Mesendoderm (in vitro differentiated cells): ENCODE measurements around the gene THAP12.

Source experiments
- DNase-seq: peaks from one replicate; pipeline ENCODE4 v3.0.0; 2013
- H2AK5ac ChIP-seq: 2 replicates; pipeline ENCODE4 v1.6.1; 2013; ENCODE audit warnings: low read length, inconsistent platforms
- H2BK120ac ChIP-seq: 2 replicates; pipeline ENCODE4 v1.6.1; 2013; ENCODE audit warnings: low read depth, mild to moderate bottlenecking, low read length, moderate library complexity, mixed read lengths
- H2BK15ac ChIP-seq: replicated peaks from 2 replicates; pipeline ENCODE4 v1.6.1; 2013; ENCODE audit warnings: low read depth, mild to moderate bottlenecking, moderate library complexity
- H2BK5ac ChIP-seq: 2 replicates; pipeline ENCODE4 v1.6.1; 2013; ENCODE audit warnings: low read length, inconsistent platforms
- H3K18ac ChIP-seq: 2 replicates; pipeline ENCODE4 v1.6.1; 2013; ENCODE audit warnings: mild to moderate bottlenecking, low read length, mixed read lengths
- H3K23ac ChIP-seq: one replicate; pipeline ENCODE4 v1.6.1; 2013; ENCODE audit warnings: low read length
- H3K27ac ChIP-seq: 2 replicates; pipeline ENCODE4 v1.5.1; 2013; ENCODE audit warnings: low read depth, mild to moderate bottlenecking, inconsistent platforms, low read length, moderate library complexity
- H3K27me3 ChIP-seq: 2 replicates; pipeline ENCODE4 v1.6.1; 2013; ENCODE audit warnings: low read length, control low read depth, mild to moderate bottlenecking, inconsistent platforms; ENCODE audit not compliant: insufficient read depth, poor library complexity
- H3K36me3 ChIP-seq: 2 replicates; pipeline ENCODE4 v1.6.1; 2013; ENCODE audit warnings: low read length, inconsistent platforms; ENCODE audit not compliant: control insufficient read depth, insufficient read depth
- H3K4ac ChIP-seq: one replicate; pipeline ENCODE4 v1.6.1; 2013; ENCODE audit warnings: low read depth, mild to moderate bottlenecking, low read length, moderate library complexity
- H3K4me1 ChIP-seq: 2 replicates; pipeline ENCODE4 v1.6.1; 2013; ENCODE audit warnings: low read depth, low read length, inconsistent platforms; ENCODE audit not compliant: control insufficient read depth
- H3K4me2 ChIP-seq: 2 replicates; pipeline ENCODE4 v1.6.1; 2013; ENCODE audit warnings: low read length
- H3K4me3 ChIP-seq: 2 replicates; pipeline ENCODE4 v1.5.1; 2013; ENCODE audit warnings: mild to moderate bottlenecking, low read length
- H3K56ac ChIP-seq: one replicate; pipeline ENCODE4 v1.6.1; 2013; ENCODE audit warnings: low read length
- H3K79me1 ChIP-seq: 2 replicates; pipeline ENCODE4 v1.6.1; 2013; ENCODE audit warnings: low read length, inconsistent platforms
- H3K79me2 ChIP-seq: 2 replicates; pipeline ENCODE4 v1.6.1; 2013; ENCODE audit warnings: mild to moderate bottlenecking, low read length; ENCODE audit not compliant: control insufficient read depth, insufficient read depth
- H3K9ac ChIP-seq: 2 replicates; pipeline ENCODE4 v1.6.1; 2013; ENCODE audit warnings: low read length, inconsistent platforms
- H4K5ac ChIP-seq: one replicate; pipeline ENCODE4 v1.6.1; 2013; ENCODE audit warnings: low read length
- H4K8ac ChIP-seq: one replicate; pipeline ENCODE4 v1.6.1; 2013; ENCODE audit warnings: low read depth, mild to moderate bottlenecking, control low read depth, low read length, moderate library complexity
- WGBS: extraction: QIAGEN DNeasy Blood & Tissue Kit; methylation state at CpG from one replicate; pipeline ENCODE4 v1.1.7; 2013; ENCODE audit warnings: low lambda C conversion rate, missing lambda C conversion rate; ENCODE audit not compliant: insufficient coverage; ENCODE audit errors: extremely low coverage; 5-methylcytosine and 5-hydroxymethylcytosine counted together

The THAP12 gene

GRCh38 chr11:76339221-76339620, 41.7 kb downstream of the THAP12 start:
- Histone ChIP-seq H2BK5ac (no peak overlapping the region), H3K23ac (no peak overlapping the region), H3K27ac (no peak overlapping the region), H3K4me2 (no peak overlapping the region), H3K18ac (no peak overlapping the region), H2BK15ac (no peak overlapping the region), H4K8ac (no peak overlapping the region), H2BK120ac (no peak overlapping the region), H4K5ac (no peak overlapping the region), H3K4me1 (no peaks in the 10 kb centered on the region), H2AK5ac (no peak overlapping the region), H3K27me3 (no peaks in the 10 kb centered on the region), H3K36me3 (no peaks in the 10 kb centered on the region), H3K56ac (no peak overlapping the region), H3K79me1 (no peaks in the 10 kb centered on the region), H3K4me3 (no peak overlapping the region), H3K4ac (no peak overlapping the region), H3K79me2 (no peaks in the 10 kb centered on the region), H3K9ac (no peak overlapping the region)
- no peak for DNase-seq
- no CpG with 5 or more reads among the region's 6 CpGs for WGBS

GRCh38 chr11:76337923-76338322, 43.0 kb downstream of the THAP12 start:
- H2AK5ac ChIP-seq, result no peak overlapping the region
- H3K79me2 ChIP-seq, result no peaks in the 10 kb centered on the region
- H3K4me1 ChIP-seq, result no peaks in the 10 kb centered on the region
- H3K4me3 ChIP-seq, result no peak overlapping the region
- no peak overlapping the region for H3K56ac ChIP-seq
- DNase-seq, result no peak
- no peaks in the 10 kb centered on the region for H3K36me3 ChIP-seq
- WGBS, result no CpG with 5 or more reads among the region's 4 CpGs
- H3K23ac ChIP-seq, result no peak overlapping the region
- no peak overlapping the region for H3K4ac ChIP-seq
- no peak overlapping the region for H2BK120ac ChIP-seq
- no peak overlapping the region for H3K18ac ChIP-seq
- no peak overlapping the region for H4K8ac ChIP-seq
- H3K9ac ChIP-seq, result no peak overlapping the region
- no peak overlapping the region for H3K27ac ChIP-seq
- H4K5ac ChIP-seq, result no peak overlapping the region
- H3K4me2 ChIP-seq, result no peak overlapping the region
- no peak overlapping the region for H2BK15ac ChIP-seq
- H2BK5ac ChIP-seq, result no peak overlapping the region
- no peaks in the 10 kb centered on the region for H3K27me3 ChIP-seq
- H3K79me1 ChIP-seq, result no peaks in the 10 kb centered on the region

GRCh38 chr11:76337469-76337868, 43.5 kb downstream of the THAP12 start:
- no CpG with 5 or more reads among the region's 1 CpG for WGBS
- no peak for DNase-seq
- no peak overlapping the region for H3K56ac ChIP-seq

GRCh38 chr11:76336597-76336996, 44.3 kb downstream of the THAP12 start:
- Histone ChIP-seq H3K4ac (no peak overlapping the region), H2AK5ac (no peak overlapping the region), H3K79me1 (no peaks in the 10 kb centered on the region), H4K5ac (no peak overlapping the region), H2BK120ac (no peak overlapping the region), H3K27ac (no peak overlapping the region), H3K56ac (no peak overlapping the region), H3K4me3 (no peak overlapping the region), H3K18ac (no peak overlapping the region), H3K9ac (no peak overlapping the region), H3K4me2 (no peak overlapping the region), H3K36me3 (no peaks in the 10 kb centered on the region), H2BK5ac (no peak overlapping the region), H2BK15ac (no peak overlapping the region), H4K8ac (no peak overlapping the region), H3K79me2 (no peaks in the 10 kb centered on the region), H3K23ac (no peak overlapping the region), H3K27me3 (no peaks in the 10 kb centered on the region), H3K4me1 (no peaks in the 10 kb centered on the region)
- DNase-seq, result no peak
- no CpG with 5 or more reads among the region's 2 CpGs for WGBS

More at GRCh38 chr11:76337469-76337868, 43.5 kb downstream of the THAP12 start:
- H3K18ac ChIP-seq, result no peak overlapping the region
- no peak overlapping the region for H3K4ac ChIP-seq
- H4K5ac ChIP-seq, result no peak overlapping the region
- H2BK5ac ChIP-seq, result no peak overlapping the region
- no peak overlapping the region for H3K4me2 ChIP-seq
- H2BK120ac ChIP-seq, result no peak overlapping the region
- no peaks in the 10 kb centered on the region for H3K79me2 ChIP-seq
- no peak overlapping the region for H4K8ac ChIP-seq
- no peaks in the 10 kb centered on the region for H3K79me1 ChIP-seq
- H3K4me1 ChIP-seq, result no peaks in the 10 kb centered on the region
- no peak overlapping the region for H2BK15ac ChIP-seq
- no peaks in the 10 kb centered on the region for H3K36me3 ChIP-seq
- no peak overlapping the region for H3K27ac ChIP-seq
- H2AK5ac ChIP-seq, result no peak overlapping the region
- H3K27me3 ChIP-seq, result no peaks in the 10 kb centered on the region
- no peak overlapping the region for H3K9ac ChIP-seq
- no peak overlapping the region for H3K4me3 ChIP-seq
- H3K23ac ChIP-seq, result no peak overlapping the region

GRCh38 chr11:76335842-76336241, 45.1 kb downstream of the THAP12 start:
- Histone ChIP-seq H2AK5ac (no peak overlapping the region), H4K8ac (no peak overlapping the region), H3K4me1 (no peaks in the 10 kb centered on the region), H3K4ac (no peak overlapping the region), H2BK5ac (no peak overlapping the region), H4K5ac (no peak overlapping the region), H3K56ac (no peak overlapping the region), H3K9ac (no peak overlapping the region), H3K36me3 (no peaks in the 10 kb centered on the region), H3K23ac (no peak overlapping the region), H2BK15ac (no peak overlapping the region), H3K4me2 (no peak overlapping the region), H2BK120ac (no peak overlapping the region), H3K4me3 (no peak overlapping the region), H3K27me3 (no peaks in the 10 kb centered on the region), H3K79me1 (no peaks in the 10 kb centered on the region), H3K79me2 (no peaks in the 10 kb centered on the region), H3K18ac (no peak overlapping the region), H3K27ac (no peak overlapping the region)
- no peak for DNase-seq

GRCh38 chr11:76334826-76335389, 46.0 kb downstream of the THAP12 start:
- no peak overlapping the region for H2BK120ac ChIP-seq

More at GRCh38 chr11:76334826-76335389, 46.0 kb downstream of the THAP12 start:
- Histone ChIP-seq H3K79me1 (no peaks in the 10 kb centered on the region), H3K36me3 (no peaks in the 10 kb centered on the region), H3K79me2 (no peaks in the 10 kb centered on the region), H2AK5ac (no peak overlapping the region), H3K23ac (no peak overlapping the region), H2BK5ac (no peak overlapping the region), H3K4ac (no peak overlapping the region), H3K9ac (no peak overlapping the region), H3K18ac (no peak overlapping the region), H3K4me1 (no peaks in the 10 kb centered on the region), H3K4me3 (no peak overlapping the region), H3K4me2 (no peak overlapping the region), H4K5ac (no peak overlapping the region), H3K56ac (no peak overlapping the region), H3K27me3 (no peaks in the 10 kb centered on the region), H2BK15ac (no peak overlapping the region), H3K27ac (no peak overlapping the region), H4K8ac (no peak overlapping the region)
- no CpG with 5 or more reads among the region's 5 CpGs for WGBS
- no peak for DNase-seq
